Measurements from ENCODE around the gene RAD1. TPM values are rescaled to one million over a fixed set of nuclear protein-coding genes. Genes with fewer than 3 reads are reported as not detected.

The RAD1 gene
- total and polyA plus RNA-seq, 7 donors, result 11.7 to 25.8 (median 15.8) TPM

DNA sequence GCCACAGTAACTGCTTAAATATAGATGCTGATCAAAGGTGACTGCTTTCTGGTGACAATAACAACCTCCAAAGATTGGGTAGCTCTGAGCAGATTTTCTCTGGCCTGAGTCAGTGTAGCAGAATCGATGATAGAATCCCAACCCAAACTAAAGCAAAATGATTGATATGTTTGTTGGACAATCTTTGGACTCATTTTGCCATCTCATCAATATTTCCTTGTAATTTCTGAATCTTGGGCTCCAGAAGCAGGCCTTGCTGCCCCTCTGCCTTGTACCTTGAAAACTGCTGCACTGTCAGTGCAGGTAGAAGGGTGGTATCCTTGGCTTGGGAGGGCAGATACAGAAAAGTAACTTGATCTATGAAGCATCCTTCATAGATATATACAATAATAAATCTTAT is 57.4 kb downstream of the RAD1 start:
- H3K4me3 ChIP-seq, result no peak overlapping the region
- no peaks in the 10 kb centered on the region for H3K36me3 ChIP-seq
- no peaks in the 10 kb centered on the region for H3K4me1 ChIP-seq
- no peak for DNase-seq
- intact Hi-C loops (cut with DNase I), result no loop called here
- TF ChIP-seq POLR2A (IDR thresholded peaks at IDR 0.05), result no peak
- no peak for TF ChIP-seq CTCF (IDR thresholded peaks at IDR 0.05)
- no peak for TF ChIP-seq POLR2AphosphoS5 (IDR thresholded peaks at IDR 0.05)
- TF ChIP-seq EP300 (IDR thresholded peaks at IDR 0.05), result no peak
- H3K27ac ChIP-seq, result no peak overlapping the region
- 90 to 92% methylated on average over 1 of the region's 1 CpG for WGBS, 2 donors
- H3K27me3 ChIP-seq, result no peaks in the 10 kb centered on the region
- H3K9me3 ChIP-seq, result no peaks in the 10 kb centered on the region

DNA sequence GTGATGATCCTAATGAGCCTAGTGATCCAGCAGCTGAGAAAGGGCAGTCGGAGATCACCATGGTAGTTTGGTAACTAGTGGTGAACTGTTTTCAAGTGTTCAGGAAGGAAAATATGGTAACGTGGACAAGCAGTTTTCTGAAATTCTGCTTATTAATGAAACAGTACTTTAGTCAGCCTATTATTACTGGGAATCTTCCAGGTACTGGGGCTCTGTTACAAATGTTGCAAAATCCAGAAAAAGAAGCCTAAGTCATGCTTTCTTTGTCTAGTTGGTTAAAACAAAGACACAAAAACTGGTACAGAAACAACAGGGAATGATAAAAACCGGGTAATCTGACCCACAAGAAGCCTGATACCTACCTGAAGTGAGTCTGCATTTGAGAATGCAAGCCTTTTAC is 58.1 kb downstream of the RAD1 start:
- no peaks in the 10 kb centered on the region for H3K9me3 ChIP-seq
- DNase-seq, result no peak
- H3K27ac ChIP-seq, result no peak overlapping the region
- H3K4me1 ChIP-seq, result no peaks in the 10 kb centered on the region
- H3K4me3 ChIP-seq, result no peak overlapping the region
- no peaks in the 10 kb centered on the region for H3K36me3 ChIP-seq
- 88 to 89% methylated on average over 3 of the region's 3 CpGs for WGBS, 2 donors
- no peaks in the 10 kb centered on the region for H3K27me3 ChIP-seq
- no peak for TF ChIP-seq EP300 (IDR thresholded peaks at IDR 0.05)
- no peak for TF ChIP-seq POLR2AphosphoS5 (IDR thresholded peaks at IDR 0.05)
- no peak for TF ChIP-seq CTCF (IDR thresholded peaks at IDR 0.05)
- TF ChIP-seq POLR2A (IDR thresholded peaks at IDR 0.05), result no peak
- intact Hi-C loops (cut with DNase I), result no loop called here

Other genes with a start within 250 kb of the RAD1 start
- under 1 TPM in 3 of 4 donors, not detected in 1; 0.16 to 0.36 (median 0.28) TPM for gene TTC23L, start 76.3 kb downstream of the RAD1 start, total RNA-seq
- under 1 TPM in 1 of 3 donors, not detected in 2; 0.06 TPM for gene TTC23L, start 76.3 kb downstream of the RAD1 start, polyA plus RNA-seq
- 10 to 100 TPM in 3 of 4 donors, 1 to 10 TPM in 1; 8.6 to 26.0 (median 20.3) TPM for gene BRIX1, start 207 bp upstream of the RAD1 start, total RNA-seq
- gene BRIX1, start 207 bp upstream of the RAD1 start, polyA plus RNA-seq, result 10 to 100 TPM; 13.2 to 20.8 (median 14.3) TPM
- gene DNAJC21, start 14.1 kb upstream of the RAD1 start, total RNA-seq, result 10 to 100 TPM; 40.6 to 47.1 (median 43.2) TPM
- 10 to 100 TPM; 26.4 to 33.1 (median 27.8) TPM for gene DNAJC21, start 14.1 kb upstream of the RAD1 start, polyA plus RNA-seq
- gene AGXT2, start 132.4 kb upstream of the RAD1 start, total RNA-seq, result not detected
- not detected for gene AGXT2, start 132.4 kb upstream of the RAD1 start, polyA plus RNA-seq

All from sigmoid colon (tissue), 7 donors.